DND-41 (cell line): ENCODE data around the gene DLAT.

ENCODE experiments used
- CTCF ChIP-seq: IDR thresholded peaks from 2 replicates; pipeline ENCODE4 v1.5.1; 2012; ENCODE audit warnings: borderline replicate concordance, low read length, moderate library complexity, mild to moderate bottlenecking; ENCODE audit not compliant: poor library complexity, severe bottlenecking; ENCODE audit errors: extremely low read depth
- EZH2 ChIP-seq: IDR thresholded peaks from 3 replicates; pipeline ENCODE4 v1.6.1; 2012; ENCODE audit warnings: borderline replicate concordance, low read depth, mild to moderate bottlenecking, moderate library complexity, low read length, inconsistent platforms; ENCODE audit not compliant: severe bottlenecking

GRCh38 chr11:111983187-111983986, 41.8 kb upstream of the DLAT start:
- TF ChIP-seq CTCF (no peak), EZH2 (no peak)
